ENCODE results near the gene RAB3IL1. TPM values are rescaled to one million over a fixed set of nuclear protein-coding genes. Genes with fewer than 3 reads are reported as not detected.

RAB3IL1 gene
- total and polyA plus RNA-seq, 4 donors, result 2.1 to 41.6 (median 5.4) TPM

DNA sequence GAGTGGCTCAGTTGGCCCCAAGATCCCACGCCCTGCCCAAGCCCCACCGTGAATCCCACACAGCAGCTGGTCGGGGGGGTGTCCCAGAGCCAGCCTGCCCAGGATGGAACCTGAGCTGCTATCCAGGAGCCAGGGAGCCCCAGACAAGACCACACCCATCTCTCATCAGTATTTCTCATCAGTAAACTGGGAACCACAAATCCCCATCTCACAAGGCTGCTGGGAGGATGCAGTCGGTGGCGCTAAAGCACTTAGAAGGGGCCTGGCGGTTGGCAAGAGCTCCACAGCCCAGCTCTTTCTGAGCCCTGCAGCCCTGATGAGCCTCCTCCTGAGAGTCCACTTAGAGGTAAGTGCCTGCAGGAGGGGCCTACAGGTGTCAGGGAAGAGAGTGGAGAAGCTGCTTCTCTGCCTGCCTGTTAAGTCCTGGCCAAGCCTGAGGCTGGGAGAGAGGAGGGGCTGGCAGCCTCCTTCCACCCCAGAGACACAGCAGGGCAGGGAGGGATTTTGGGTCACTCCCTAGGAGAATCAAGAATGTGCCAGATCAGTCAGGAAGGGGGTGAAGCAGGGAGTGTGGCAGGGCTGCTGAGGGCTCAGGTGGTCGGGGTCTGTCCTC lies 32.1 kb downstream of the RAB3IL1 start:
- no peak for DNase-seq (ENCODE audit: low spot score)
- WGBS, result 96% methylated on average over 7 of the region's 7 CpGs
- no peaks in the 10 kb centered on the region for H3K9me3 ChIP-seq (ENCODE audit: control insufficient read depth in 4 of 4, low read length in 3 of 4)
- no peaks in the 10 kb centered on the region for H3K27me3 ChIP-seq (ENCODE audit: control insufficient read depth in 4 of 4, insufficient read depth in 4 of 4, low read length in 3 of 4)
- H3K36me3 ChIP-seq (ENCODE audit: control insufficient read depth in 4 of 4, insufficient read depth in 3 of 4, low read depth in 1 of 4, low read length in 3 of 4), result no peaks in the 10 kb centered on the region
- no peak overlapping the region for H3K27ac ChIP-seq (ENCODE audit: low read depth in 1 of 2, low read length in 2 of 2)
- no peak overlapping the region for H3K4me3 ChIP-seq (ENCODE audit: low read depth in 1 of 3, low read length in 3 of 3)
- TF ChIP-seq NR2F2 (IDR thresholded peaks at IDR 0.05), result no peak
- TF ChIP-seq, protein P1, sequence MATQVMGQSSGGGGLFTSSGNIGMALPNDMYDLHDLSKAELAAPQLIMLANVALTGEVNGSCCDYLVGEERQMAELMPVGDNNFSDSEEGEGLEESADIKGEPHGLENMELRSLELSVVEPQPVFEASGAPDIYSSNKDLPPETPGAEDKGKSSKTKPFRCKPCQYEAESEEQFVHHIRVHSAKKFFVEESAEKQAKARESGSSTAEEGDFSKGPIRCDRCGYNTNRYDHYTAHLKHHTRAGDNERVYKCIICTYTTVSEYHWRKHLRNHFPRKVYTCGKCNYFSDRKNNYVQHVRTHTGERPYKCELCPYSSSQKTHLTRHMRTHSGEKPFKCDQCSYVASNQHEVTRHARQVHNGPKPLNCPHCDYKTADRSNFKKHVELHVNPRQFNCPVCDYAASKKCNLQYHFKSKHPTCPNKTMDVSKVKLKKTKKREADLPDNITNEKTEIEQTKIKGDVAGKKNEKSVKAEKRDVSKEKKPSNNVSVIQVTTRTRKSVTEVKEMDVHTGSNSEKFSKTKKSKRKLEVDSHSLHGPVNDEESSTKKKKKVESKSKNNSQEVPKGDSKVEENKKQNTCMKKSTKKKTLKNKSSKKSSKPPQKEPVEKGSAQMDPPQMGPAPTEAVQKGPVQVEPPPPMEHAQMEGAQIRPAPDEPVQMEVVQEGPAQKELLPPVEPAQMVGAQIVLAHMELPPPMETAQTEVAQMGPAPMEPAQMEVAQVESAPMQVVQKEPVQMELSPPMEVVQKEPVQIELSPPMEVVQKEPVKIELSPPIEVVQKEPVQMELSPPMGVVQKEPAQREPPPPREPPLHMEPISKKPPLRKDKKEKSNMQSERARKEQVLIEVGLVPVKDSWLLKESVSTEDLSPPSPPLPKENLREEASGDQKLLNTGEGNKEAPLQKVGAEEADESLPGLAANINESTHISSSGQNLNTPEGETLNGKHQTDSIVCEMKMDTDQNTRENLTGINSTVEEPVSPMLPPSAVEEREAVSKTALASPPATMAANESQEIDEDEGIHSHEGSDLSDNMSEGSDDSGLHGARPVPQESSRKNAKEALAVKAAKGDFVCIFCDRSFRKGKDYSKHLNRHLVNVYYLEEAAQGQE (IDR thresholded peaks at IDR 0.05), result no peak
- TF ChIP-seq, protein P2, sequence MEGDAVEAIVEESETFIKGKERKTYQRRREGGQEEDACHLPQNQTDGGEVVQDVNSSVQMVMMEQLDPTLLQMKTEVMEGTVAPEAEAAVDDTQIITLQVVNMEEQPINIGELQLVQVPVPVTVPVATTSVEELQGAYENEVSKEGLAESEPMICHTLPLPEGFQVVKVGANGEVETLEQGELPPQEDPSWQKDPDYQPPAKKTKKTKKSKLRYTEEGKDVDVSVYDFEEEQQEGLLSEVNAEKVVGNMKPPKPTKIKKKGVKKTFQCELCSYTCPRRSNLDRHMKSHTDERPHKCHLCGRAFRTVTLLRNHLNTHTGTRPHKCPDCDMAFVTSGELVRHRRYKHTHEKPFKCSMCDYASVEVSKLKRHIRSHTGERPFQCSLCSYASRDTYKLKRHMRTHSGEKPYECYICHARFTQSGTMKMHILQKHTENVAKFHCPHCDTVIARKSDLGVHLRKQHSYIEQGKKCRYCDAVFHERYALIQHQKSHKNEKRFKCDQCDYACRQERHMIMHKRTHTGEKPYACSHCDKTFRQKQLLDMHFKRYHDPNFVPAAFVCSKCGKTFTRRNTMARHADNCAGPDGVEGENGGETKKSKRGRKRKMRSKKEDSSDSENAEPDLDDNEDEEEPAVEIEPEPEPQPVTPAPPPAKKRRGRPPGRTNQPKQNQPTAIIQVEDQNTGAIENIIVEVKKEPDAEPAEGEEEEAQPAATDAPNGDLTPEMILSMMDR (IDR thresholded peaks at IDR 0.05; ENCODE audit: low read depth, low read length, missing input control), result no peak
- no peak for TF ChIP-seq FOXA1 (IDR thresholded peaks at IDR 0.05)
- TF ChIP-seq, protein P3, sequence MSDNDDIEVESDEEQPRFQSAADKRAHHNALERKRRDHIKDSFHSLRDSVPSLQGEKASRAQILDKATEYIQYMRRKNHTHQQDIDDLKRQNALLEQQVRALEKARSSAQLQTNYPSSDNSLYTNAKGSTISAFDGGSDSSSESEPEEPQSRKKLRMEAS (IDR thresholded peaks at IDR 0.05), result no peak
- TF ChIP-seq HNF4A (conservative IDR thresholded peaks at IDR 0.05), result no peak
- TF ChIP-seq HNF4G (IDR thresholded peaks at IDR 0.05), result no peak
- TF ChIP-seq JUND (IDR thresholded peaks at IDR 0.05), result no peak
- TF ChIP-seq RXRA (IDR thresholded peaks at IDR 0.05), result no peak
- no peak for TF ChIP-seq SP1 (IDR thresholded peaks at IDR 0.05)
- TF ChIP-seq, protein P4, sequence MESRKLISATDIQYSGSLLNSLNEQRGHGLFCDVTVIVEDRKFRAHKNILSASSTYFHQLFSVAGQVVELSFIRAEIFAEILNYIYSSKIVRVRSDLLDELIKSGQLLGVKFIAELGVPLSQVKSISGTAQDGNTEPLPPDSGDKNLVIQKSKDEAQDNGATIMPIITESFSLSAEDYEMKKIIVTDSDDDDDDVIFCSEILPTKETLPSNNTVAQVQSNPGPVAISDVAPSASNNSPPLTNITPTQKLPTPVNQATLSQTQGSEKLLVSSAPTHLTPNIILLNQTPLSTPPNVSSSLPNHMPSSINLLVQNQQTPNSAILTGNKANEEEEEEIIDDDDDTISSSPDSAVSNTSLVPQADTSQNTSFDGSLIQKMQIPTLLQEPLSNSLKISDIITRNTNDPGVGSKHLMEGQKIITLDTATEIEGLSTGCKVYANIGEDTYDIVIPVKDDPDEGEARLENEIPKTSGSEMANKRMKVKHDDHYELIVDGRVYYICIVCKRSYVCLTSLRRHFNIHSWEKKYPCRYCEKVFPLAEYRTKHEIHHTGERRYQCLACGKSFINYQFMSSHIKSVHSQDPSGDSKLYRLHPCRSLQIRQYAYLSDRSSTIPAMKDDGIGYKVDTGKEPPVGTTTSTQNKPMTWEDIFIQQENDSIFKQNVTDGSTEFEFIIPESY (IDR thresholded peaks at IDR 0.05), result no peak
- TF ChIP-seq YY1 (IDR thresholded peaks at IDR 0.05), result no peak
- no peak for TF ChIP-seq EGR1 (IDR thresholded peaks at IDR 0.05; ENCODE audit: low read depth in 2 of 2)
- peaks cover 0 to under 1% (median 0%) of the 10 kb centered on the region in 4 donors for H3K4me1 ChIP-seq (ENCODE audit: control insufficient read depth in 4 of 4, insufficient read depth in 4 of 4, low read length in 3 of 4)
- no peak overlapping the region for H3K9ac ChIP-seq (ENCODE audit: low read depth in 1 of 2, low read length in 2 of 2)

DNA sequence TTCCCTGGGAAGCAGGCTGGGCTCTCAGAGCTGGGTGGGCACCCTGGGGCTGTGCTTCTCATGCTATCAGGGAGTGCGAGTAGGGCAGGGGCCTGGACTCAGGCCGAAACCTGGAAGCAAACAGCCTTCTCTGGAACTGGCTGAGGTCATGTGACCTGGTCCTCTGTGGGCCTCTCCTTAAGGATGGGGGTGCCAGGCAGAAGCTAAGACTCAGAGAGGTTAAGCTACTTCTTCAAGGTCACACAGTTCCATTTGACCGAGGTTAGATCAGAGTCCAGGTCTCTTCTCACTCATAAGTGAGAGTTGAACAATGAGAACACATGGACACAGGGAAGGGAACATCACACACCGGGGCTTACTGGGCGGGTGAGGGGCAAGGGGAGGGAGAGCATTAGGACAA lies 33.4 kb downstream of the RAB3IL1 start:
- TF ChIP-seq YY1 (IDR thresholded peaks at IDR 0.05), result no peak
- TF ChIP-seq RAD21 (IDR thresholded peaks at IDR 0.05), result no peak
- no peak for TF ChIP-seq EGR1 (IDR thresholded peaks at IDR 0.05; ENCODE audit: low read depth in 2 of 2)
- TF ChIP-seq, protein P4 (IDR thresholded peaks at IDR 0.05), result no peak
- TF ChIP-seq NR2F2 (IDR thresholded peaks at IDR 0.05), result no peak
- no peak for TF ChIP-seq RXRA (IDR thresholded peaks at IDR 0.05)
- no peaks in the 10 kb centered on the region for H3K4me1 ChIP-seq (ENCODE audit: control insufficient read depth in 4 of 4, insufficient read depth in 4 of 4, low read length in 3 of 4)
- WGBS, result 91% methylated on average over 5 of the region's 5 CpGs
- H3K27me3 ChIP-seq (ENCODE audit: control insufficient read depth in 4 of 4, insufficient read depth in 4 of 4, low read length in 3 of 4), result no peaks in the 10 kb centered on the region
- H3K36me3 ChIP-seq (ENCODE audit: control insufficient read depth in 4 of 4, insufficient read depth in 3 of 4, low read depth in 1 of 4, low read length in 3 of 4), result no peaks in the 10 kb centered on the region
- H3K27ac ChIP-seq (ENCODE audit: low read depth in 1 of 2, low read length in 2 of 2), result no peak overlapping the region
- H3K9ac ChIP-seq (ENCODE audit: low read depth in 1 of 2, low read length in 2 of 2), result no peak overlapping the region
- no peak for DNase-seq (ENCODE audit: low spot score)
- H3K4me3 ChIP-seq (ENCODE audit: low read depth in 1 of 3, low read length in 3 of 3), result no peak overlapping the region
- H3K9me3 ChIP-seq (ENCODE audit: control insufficient read depth in 4 of 4, low read length in 3 of 4), result no peaks in the 10 kb centered on the region
